Nephron progenitor cell (in vitro differentiated cells): ENCODE data around the gene MSI2.

ENCODE experiments used
- DNase-seq: peaks from one replicate; pipeline ENCODE4 v3.0.0; 2021
- H3K27ac Mint-ChIP-seq: 2 replicates; pipeline ENCODE4 v1.8.0; 2021; ENCODE audit warnings: mild to moderate bottlenecking, moderate library complexity, mixed read lengths
- H3K27me3 Mint-ChIP-seq: 2 replicates; pipeline ENCODE4 v1.8.0; 2021; ENCODE audit warnings: mild to moderate bottlenecking, low read depth, mixed read lengths; ENCODE audit not compliant: poor library complexity
- H3K36me3 Mint-ChIP-seq: 2 replicates; pipeline ENCODE4 v1.8.0; 2021; ENCODE audit warnings: low read depth, mixed read lengths
- H3K4me1 Mint-ChIP-seq: 2 replicates; pipeline ENCODE4 v1.8.0; 2021; ENCODE audit warnings: mixed read lengths
- H3K4me3 Mint-ChIP-seq: 2 replicates; pipeline ENCODE4 v1.8.0; 2021; ENCODE audit warnings: mild to moderate bottlenecking, moderate library complexity, mixed read lengths
- H3K9me3 Mint-ChIP-seq: 2 replicates; pipeline ENCODE4 v1.8.0; 2021; ENCODE audit warnings: mild to moderate bottlenecking, moderate library complexity, mixed read lengths
- TF ChIP-seq, protein P1 (sequence below): fragments of 200-600 bp; sonication (generic); IDR thresholded peaks from 2 replicates; pipeline ENCODE4 v1.5.0; 2021; ENCODE audit warnings: antibody characterized with exemption

MSI2 gene

DNA sequence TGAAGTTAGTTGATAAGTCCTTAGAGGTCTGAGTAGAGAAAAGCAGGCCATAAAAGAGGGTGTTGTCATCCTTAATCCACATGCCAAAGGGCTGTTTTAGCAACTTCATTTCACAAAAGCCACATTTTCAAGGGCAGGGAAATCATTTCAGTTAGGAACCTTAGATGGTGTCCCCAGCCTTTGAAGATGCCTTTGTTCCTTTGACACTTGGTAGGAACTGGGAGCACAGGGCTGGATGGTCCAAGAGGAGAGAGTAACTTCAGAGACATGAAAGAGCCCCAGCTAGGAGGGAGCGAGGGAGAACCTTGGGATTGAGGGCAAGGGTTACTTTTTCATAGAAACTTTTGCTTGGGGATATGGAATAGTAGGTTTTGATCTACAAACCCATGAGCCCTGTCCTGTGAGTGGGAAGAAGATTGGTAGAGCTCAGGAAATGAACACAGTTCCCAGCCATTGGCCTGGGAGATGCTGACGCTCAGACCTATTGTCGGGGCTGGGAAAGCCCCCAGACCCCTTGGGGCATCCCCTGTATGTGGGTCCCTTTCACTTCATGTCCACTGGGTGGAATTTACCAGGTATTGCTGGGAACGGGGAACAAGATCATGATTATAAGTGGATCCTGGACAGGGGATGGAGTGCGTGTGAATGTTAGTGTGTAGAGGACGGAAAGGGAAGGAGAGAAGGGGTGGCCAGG, 18.9 kb downstream of the MSI2 start:
- H3K27me3 Mint-ChIP-seq = peaks cover 3% of the 10 kb centered on the region
- H3K27ac Mint-ChIP-seq = peak overlapping the region; percentile 86
- peaks cover 72% of the 10 kb centered on the region for H3K36me3 Mint-ChIP-seq
- peaks cover 96% of the 10 kb centered on the region for H3K4me1 Mint-ChIP-seq
- DNase-seq = no peak
- H3K9me3 Mint-ChIP-seq = no peaks in the 10 kb centered on the region
- TF ChIP-seq, protein P1, sequence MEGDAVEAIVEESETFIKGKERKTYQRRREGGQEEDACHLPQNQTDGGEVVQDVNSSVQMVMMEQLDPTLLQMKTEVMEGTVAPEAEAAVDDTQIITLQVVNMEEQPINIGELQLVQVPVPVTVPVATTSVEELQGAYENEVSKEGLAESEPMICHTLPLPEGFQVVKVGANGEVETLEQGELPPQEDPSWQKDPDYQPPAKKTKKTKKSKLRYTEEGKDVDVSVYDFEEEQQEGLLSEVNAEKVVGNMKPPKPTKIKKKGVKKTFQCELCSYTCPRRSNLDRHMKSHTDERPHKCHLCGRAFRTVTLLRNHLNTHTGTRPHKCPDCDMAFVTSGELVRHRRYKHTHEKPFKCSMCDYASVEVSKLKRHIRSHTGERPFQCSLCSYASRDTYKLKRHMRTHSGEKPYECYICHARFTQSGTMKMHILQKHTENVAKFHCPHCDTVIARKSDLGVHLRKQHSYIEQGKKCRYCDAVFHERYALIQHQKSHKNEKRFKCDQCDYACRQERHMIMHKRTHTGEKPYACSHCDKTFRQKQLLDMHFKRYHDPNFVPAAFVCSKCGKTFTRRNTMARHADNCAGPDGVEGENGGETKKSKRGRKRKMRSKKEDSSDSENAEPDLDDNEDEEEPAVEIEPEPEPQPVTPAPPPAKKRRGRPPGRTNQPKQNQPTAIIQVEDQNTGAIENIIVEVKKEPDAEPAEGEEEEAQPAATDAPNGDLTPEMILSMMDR = no peak
- H3K4me3 Mint-ChIP-seq = no peak overlapping the region

DNA sequence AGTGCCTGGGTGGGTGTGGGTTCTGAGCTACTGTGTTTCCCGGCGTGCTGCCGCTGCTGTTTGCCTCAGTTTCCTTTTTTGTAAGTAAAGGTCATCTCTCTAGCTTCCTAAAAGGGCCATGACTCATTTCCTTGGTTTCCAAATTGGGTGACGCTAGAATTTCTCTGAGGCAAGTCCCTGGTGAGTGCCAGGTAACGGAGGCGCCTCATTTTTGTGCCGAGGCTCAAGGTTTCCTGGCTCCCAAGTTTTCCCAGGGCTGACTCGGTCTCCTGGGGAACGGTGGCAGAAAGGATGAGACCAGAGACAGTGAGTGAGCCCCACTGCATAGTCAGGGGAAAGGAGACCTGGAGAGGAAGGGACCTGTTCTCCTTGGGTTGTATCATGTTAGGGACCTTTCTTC, 20.3 kb downstream of the MSI2 start:
- peaks cover 74% of the 10 kb centered on the region for H3K36me3 Mint-ChIP-seq
- TF ChIP-seq, protein P1 = no peak

DNA sequence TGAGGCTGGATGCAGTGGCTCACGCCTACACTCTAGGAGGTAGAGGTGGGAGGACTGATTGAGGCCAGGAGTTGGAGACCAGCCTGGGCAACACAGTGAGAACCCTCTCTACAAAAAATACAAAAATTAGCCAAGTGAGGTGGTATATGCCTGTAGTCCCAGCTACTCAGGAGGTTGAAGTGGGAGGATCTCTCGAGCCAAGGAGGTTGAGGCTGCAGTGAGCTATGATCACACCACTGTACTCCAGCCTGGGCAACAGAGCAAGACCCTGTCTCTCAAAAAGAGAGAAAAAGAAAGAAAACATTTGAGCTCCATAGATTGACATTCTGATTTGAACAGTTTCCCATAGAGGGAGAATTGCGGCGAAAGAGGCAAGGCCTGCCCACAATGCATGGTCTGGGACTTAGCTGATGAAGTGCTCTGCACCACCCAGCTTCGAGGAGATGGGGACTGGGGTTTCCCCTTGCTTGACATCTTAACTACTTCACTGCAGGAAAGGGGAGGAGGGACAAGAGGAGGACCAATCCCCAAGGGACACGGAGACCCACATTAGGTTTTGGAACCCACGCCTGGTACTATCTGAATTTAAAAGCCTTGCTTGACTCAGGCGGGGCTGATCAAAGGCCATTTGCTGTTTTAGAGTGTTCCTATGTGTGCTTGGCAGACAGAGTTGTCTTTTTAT, 21.7 kb downstream of the MSI2 start:
- Mint-ChIP-seq H3K27me3 (peaks cover 3% of the 10 kb centered on the region), H3K9me3 (no peaks in the 10 kb centered on the region), H3K4me3 (no peak overlapping the region), H3K4me1 (peaks cover 96% of the 10 kb centered on the region), H3K27ac (peak overlapping the region; percentile 89), H3K36me3 (peaks cover 64% of the 10 kb centered on the region)
- DNase-seq = no peak
- TF ChIP-seq, protein P1 = no peak

More for the DNA sequence above, 20.3 kb downstream of the MSI2 start:
- H3K9me3 Mint-ChIP-seq = no peaks in the 10 kb centered on the region
- DNase-seq = no peak
- H3K4me1 Mint-ChIP-seq = peaks cover 96% of the 10 kb centered on the region
- peak overlapping the region; percentile 88 for H3K27ac Mint-ChIP-seq
- H3K4me3 Mint-ChIP-seq = no peak overlapping the region
- H3K27me3 Mint-ChIP-seq = peaks cover 3% of the 10 kb centered on the region

DNA sequence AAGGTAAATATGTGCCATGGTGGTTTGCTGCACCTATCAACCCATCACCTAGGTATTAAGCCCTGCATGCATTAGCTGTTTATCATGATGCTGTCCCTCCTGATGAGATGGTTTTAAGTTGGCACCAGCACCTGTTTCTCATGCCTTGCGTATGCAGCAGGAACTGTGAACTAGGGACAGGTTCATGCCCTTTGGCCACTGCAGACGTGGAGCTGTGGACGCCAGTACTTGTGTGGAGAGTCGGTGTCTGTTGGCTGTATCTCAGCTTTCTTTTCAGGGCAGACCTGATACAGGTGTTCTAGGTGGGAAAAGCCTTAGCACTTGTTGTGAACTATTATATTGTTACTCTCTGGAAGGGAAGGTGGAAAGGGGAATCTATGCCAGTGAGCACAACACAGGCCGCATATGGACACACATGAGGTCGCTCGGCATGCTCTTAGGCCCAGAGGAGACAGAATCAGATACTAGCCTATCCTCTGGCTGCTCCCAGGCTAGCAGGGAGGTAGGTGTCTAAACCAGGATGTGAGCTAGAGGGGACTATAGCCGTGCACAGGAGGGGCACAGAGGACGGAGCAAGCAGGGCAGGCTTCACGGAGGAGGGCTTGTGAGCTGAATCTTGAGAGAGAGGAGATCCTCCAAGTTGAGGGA, 22.5 kb downstream of the MSI2 start:
- TF ChIP-seq, protein P1 = no peak
- Mint-ChIP-seq H3K27me3 (peaks cover 3% of the 10 kb centered on the region), H3K36me3 (peaks cover 66% of the 10 kb centered on the region), H3K4me3 (peak overlapping the region; percentile 41), H3K4me1 (peaks cover 97% of the 10 kb centered on the region), H3K27ac (peak overlapping the region; percentile 89), H3K9me3 (no peaks in the 10 kb centered on the region)
- no peak for DNase-seq

DNA sequence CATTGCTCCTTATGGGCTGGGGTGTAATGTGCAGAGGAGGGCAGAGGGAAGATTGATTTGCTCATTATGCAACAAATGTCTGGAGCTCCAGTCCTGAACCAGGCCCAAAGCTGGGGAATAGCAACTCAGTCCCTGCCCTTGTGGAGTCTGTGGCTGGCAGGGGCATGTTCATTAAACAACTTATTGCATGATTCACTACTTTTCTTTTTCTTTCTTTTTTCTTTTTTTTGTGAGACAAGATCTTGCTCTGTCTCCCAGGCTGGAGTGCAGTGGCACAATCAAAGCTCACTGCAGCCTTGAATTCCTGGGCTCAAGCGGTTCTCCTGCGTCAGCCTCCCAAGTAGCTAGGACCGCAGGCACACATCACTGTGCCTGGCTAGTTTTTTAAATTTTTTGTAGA, 23.1 kb downstream of the MSI2 start:
- H3K4me1 Mint-ChIP-seq = peaks cover 97% of the 10 kb centered on the region
- H3K4me3 Mint-ChIP-seq = peak overlapping the region; percentile 41
- peaks cover 3% of the 10 kb centered on the region for H3K27me3 Mint-ChIP-seq
- H3K27ac Mint-ChIP-seq = peak overlapping the region; percentile 89
- peaks cover 64% of the 10 kb centered on the region for H3K36me3 Mint-ChIP-seq
- no peaks in the 10 kb centered on the region for H3K9me3 Mint-ChIP-seq
- TF ChIP-seq, protein P1 = no peak
- DNase-seq = no peak
